Fibroblast of villous mesenchyme (primary cell): ENCODE results near the gene XRN2. TPM values are rescaled to one million over a fixed set of nuclear protein-coding genes. Genes with fewer than 3 reads are reported as not detected.
A peak's percentile ranks its signal among the peaks of the same experiment; 100 is the strongest.
"Not testable (repeated sequence)": the region's sequence is repeated elsewhere in the genome, so short reads cannot be mapped to it uniquely, and the experiment has no call there.

Source experiments
- DNase-seq: peaks from one replicate; pipeline ENCODE4 v3.0.0-alpha.2; 2010; ENCODE audit warnings: low read depth
- H3K4me3 ChIP-seq: 2 replicates; pipeline ENCODE4 v1.5.1; 2011; ENCODE audit warnings: low read depth, mild to moderate bottlenecking, low read length
- total RNA-seq: library from RNA; depleted of rRNA; stranded (reverse); fragments of >200 nt; gene quantifications from 2 replicates; pipeline ENCODE4 v1.2.3, GENCODE V29; 2012
- TF ChIP-seq, protein P1 (sequence below): IDR thresholded peaks from 2 replicates; pipeline ENCODE4 v1.5.1; 2012; ENCODE audit warnings: low read depth, mild to moderate bottlenecking, low read length; ENCODE audit not compliant: insufficient read depth

Gene XRN2
- total RNA-seq, 1 donor: 90.2 TPM

- no peak overlapping the region for H3K4me3 ChIP-seq
- no peak for DNase-seq
- TF ChIP-seq, protein P1, sequence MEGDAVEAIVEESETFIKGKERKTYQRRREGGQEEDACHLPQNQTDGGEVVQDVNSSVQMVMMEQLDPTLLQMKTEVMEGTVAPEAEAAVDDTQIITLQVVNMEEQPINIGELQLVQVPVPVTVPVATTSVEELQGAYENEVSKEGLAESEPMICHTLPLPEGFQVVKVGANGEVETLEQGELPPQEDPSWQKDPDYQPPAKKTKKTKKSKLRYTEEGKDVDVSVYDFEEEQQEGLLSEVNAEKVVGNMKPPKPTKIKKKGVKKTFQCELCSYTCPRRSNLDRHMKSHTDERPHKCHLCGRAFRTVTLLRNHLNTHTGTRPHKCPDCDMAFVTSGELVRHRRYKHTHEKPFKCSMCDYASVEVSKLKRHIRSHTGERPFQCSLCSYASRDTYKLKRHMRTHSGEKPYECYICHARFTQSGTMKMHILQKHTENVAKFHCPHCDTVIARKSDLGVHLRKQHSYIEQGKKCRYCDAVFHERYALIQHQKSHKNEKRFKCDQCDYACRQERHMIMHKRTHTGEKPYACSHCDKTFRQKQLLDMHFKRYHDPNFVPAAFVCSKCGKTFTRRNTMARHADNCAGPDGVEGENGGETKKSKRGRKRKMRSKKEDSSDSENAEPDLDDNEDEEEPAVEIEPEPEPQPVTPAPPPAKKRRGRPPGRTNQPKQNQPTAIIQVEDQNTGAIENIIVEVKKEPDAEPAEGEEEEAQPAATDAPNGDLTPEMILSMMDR: no peak
These were observed 53.3 kb downstream of the XRN2 start for GRCh38 chr20:21356386-21356785.

DNA sequence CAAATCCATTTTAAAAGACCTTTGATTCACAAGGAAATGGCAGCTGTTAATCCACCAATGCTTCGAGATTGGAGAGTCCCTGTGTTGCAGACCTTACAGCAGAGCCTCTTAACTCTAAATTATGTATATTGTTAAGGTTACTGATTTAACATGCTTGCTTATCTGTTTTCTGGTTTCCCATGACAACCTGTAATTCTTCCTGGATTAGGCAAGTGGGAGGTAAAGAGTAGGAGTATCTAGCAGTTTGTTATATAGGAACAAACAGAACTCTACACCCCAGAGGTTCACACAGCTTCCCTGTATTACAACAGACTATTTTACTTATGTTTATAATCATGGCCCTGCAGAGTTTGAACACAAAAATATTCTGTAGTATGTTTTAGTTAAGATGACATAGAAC lies 54.7 kb downstream of the XRN2 start:
- TF ChIP-seq, protein P1: no peak
- no peak for DNase-seq
- H3K4me3 ChIP-seq: no peak overlapping the region

DNA sequence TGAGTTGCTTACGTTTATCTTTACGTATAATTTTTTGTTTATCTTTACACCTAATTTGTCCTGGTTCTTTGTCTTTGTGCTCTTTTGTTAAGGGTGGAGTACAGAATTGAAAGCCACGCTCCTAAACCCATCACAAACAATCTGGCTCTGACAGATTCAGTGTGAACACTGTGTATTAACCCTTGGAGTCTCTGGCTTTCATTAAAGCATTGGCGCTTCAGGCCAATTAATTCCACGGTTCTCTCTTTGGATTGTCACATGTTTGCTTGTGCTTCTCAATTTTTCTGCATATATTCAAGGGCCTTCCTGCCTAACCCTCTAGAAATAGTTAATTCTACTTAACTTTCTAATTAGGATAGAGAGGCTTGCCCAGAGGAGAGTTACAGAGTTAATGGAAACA lies 55.6 kb downstream of the XRN2 start:
- no peak overlapping the region for H3K4me3 ChIP-seq
- no peak for DNase-seq
- TF ChIP-seq, protein P1: no peak

DNA sequence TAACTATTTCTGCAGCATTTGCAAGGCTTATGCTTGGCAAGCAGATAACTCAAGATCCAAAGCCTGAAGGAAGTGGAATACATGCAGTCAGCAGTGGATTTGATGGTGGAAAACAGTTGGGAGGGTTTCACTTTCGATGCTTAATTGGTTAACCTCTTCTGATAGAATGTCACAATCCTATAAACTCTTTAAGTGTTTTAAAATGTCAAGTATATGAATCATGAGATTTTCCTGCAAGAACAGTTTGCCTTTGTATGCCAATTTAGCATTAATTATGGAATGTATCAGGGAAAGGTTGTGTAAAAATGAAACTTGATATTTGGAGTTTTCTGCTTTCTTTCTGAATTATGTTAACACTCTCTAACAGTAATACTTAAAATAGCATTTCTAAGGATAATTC lies 57.6 kb downstream of the XRN2 start:
- TF ChIP-seq, protein P1: no peak
- peak; percentile 33 for DNase-seq
- no peak overlapping the region for H3K4me3 ChIP-seq

GRCh38 chr20:21361266-21361665 lies 58.1 kb downstream of the XRN2 start:
- DNase-seq: peak; percentile 57
- TF ChIP-seq, protein P1: no peak

DNA sequence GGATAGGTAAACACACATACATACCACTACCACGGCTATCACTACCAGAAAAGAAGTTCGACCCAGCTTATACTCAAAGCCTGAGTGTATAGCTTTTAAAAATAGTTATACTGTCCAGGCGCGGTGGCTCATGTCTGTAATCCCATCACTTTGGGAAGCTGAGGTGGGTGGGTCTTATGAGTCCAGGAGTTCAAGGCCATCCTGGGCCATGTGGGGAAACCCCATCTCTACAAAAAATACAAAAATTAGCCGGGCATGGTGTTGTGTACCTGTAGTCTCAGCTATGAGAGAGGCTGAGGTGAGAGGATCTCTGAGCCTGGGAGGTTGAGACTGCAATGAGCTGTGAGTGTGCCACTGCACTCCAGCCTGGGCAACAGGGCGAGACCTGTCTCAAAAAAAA lies 61.3 kb downstream of the XRN2 start:
- TF ChIP-seq, protein P1: no peak
- no peak overlapping the region for H3K4me3 ChIP-seq
- DNase-seq: no peak

More at GRCh38 chr20:21361266-21361665, 58.1 kb downstream of the XRN2 start:
- H3K4me3 ChIP-seq: no peak overlapping the region

DNA sequence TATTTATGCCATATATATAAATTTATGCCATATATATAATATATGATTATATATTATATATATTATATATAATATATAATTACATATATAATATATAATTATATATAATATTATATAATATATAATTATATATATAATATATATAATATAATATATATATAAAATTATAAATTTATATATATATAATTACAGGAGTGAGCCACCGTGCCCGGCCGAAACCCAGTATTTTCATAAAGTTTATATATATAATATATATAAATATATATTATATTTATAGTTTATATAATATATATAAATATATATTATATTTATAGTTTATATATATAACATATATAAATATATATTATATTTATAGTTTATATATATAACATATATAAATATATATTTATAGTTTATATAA lies 62.6 kb downstream of the XRN2 start:
- H3K4me3 ChIP-seq: no peak overlapping the region
- no peak for DNase-seq
- TF ChIP-seq, protein P1: no peak

DNA sequence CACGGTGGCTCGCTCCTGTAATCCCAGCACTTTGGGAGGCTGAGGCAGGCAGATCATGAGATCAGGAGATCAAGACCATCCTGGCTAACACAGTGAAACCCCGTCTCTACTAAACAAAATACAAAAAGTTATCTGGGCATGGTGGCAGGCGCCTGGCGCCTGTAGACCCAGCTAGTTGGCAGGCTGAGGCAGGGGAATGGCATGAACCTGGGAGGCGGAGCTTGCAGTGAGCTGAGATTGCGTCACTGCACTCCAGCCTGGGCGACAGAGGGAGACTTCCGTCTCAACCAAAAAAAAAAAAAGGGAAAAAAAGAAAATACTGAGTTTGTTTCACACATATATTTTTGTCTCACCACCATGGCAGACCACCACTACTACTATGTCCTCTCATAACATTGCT lies 63.1 kb downstream of the XRN2 start:
- DNase-seq, H3K4me3 ChIP-seq: not testable (repeated sequence)
